Liver (tissue), 3 donors: Measurements from ENCODE around the gene GPR55.
"Not testable (repeated sequence)": the region's sequence is repeated elsewhere in the genome, so short reads cannot be mapped to it uniquely, and the experiment has no call there.

Source experiments
- CTCF ChIP-seq: fragments of 150-350 bp; IDR thresholded peaks from 2 replicates; pipeline ENCODE4 v1.5.1; 2017; ENCODE audit warnings: improper control_type of control experiment, low read depth, low read length; ENCODE audit not compliant: missing input control
- FOXA1 ChIP-seq: IDR thresholded peaks from 2 replicates; pipeline ENCODE4 v1.6.1; 2016; ENCODE audit warnings: antibody characterized with exemption
- GABPA ChIP-seq, 2 donors: IDR thresholded peaks in 1 of 2; conservative IDR thresholded peaks in 1 of 2; 2 replicates each; pipeline ENCODE4 v1.6.1; 2016; ENCODE audit warnings: antibody characterized with exemption in 2 of 2, mild to moderate bottlenecking in 1 of 2, moderate library complexity in 1 of 2
- JUND ChIP-seq, 2 donors: IDR thresholded peaks; 2 replicates each; pipeline ENCODE4 v1.6.1; 2016; ENCODE audit warnings: antibody characterized with exemption in 2 of 2
- MAX ChIP-seq: IDR thresholded peaks from 2 replicates; pipeline ENCODE4 v1.6.1; 2016; ENCODE audit warnings: antibody characterized with exemption
- RAD21 ChIP-seq, 2 donors: IDR thresholded peaks; 2 replicates each; pipeline ENCODE4 v1.6.1; 2016; ENCODE audit warnings: antibody characterized with exemption in 2 of 2, mild to moderate bottlenecking in 2 of 2
- TAF1 ChIP-seq: conservative IDR thresholded peaks from 2 replicates; pipeline ENCODE4 v1.6.1; 2016; ENCODE audit warnings: antibody characterized with exemption, mild to moderate bottlenecking
- YY1 ChIP-seq: IDR thresholded peaks from 2 replicates; pipeline ENCODE4 v1.6.1; 2016; ENCODE audit warnings: antibody characterized with exemption, mild to moderate bottlenecking
- TF ChIP-seq, protein P1 (sequence below): IDR thresholded peaks from 2 replicates; pipeline ENCODE4 v1.6.1; 2016; ENCODE audit warnings: antibody characterized with exemption
- TF ChIP-seq, protein P2 (sequence below): IDR thresholded peaks from 2 replicates; pipeline ENCODE4 v1.6.1; 2016; ENCODE audit warnings: antibody characterized with exemption, mild to moderate bottlenecking
- donor health status: healthy.
- donor health status: healthy.

- not testable (repeated sequence) for TF ChIP-seq CTCF; YY1; FOXA1; TAF1; RAD21 (IDR thresholded peaks at IDR 0.05); MAX; GABPA (IDR thresholded peaks at IDR 0.05 in 1 of 2, conservative IDR thresholded peaks at IDR 0.05 in 1 of 2); JUND (IDR thresholded peaks at IDR 0.05)
- TF ChIP-seq, protein P1, sequence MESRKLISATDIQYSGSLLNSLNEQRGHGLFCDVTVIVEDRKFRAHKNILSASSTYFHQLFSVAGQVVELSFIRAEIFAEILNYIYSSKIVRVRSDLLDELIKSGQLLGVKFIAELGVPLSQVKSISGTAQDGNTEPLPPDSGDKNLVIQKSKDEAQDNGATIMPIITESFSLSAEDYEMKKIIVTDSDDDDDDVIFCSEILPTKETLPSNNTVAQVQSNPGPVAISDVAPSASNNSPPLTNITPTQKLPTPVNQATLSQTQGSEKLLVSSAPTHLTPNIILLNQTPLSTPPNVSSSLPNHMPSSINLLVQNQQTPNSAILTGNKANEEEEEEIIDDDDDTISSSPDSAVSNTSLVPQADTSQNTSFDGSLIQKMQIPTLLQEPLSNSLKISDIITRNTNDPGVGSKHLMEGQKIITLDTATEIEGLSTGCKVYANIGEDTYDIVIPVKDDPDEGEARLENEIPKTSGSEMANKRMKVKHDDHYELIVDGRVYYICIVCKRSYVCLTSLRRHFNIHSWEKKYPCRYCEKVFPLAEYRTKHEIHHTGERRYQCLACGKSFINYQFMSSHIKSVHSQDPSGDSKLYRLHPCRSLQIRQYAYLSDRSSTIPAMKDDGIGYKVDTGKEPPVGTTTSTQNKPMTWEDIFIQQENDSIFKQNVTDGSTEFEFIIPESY: not testable (repeated sequence)
- TF ChIP-seq, protein P2, sequence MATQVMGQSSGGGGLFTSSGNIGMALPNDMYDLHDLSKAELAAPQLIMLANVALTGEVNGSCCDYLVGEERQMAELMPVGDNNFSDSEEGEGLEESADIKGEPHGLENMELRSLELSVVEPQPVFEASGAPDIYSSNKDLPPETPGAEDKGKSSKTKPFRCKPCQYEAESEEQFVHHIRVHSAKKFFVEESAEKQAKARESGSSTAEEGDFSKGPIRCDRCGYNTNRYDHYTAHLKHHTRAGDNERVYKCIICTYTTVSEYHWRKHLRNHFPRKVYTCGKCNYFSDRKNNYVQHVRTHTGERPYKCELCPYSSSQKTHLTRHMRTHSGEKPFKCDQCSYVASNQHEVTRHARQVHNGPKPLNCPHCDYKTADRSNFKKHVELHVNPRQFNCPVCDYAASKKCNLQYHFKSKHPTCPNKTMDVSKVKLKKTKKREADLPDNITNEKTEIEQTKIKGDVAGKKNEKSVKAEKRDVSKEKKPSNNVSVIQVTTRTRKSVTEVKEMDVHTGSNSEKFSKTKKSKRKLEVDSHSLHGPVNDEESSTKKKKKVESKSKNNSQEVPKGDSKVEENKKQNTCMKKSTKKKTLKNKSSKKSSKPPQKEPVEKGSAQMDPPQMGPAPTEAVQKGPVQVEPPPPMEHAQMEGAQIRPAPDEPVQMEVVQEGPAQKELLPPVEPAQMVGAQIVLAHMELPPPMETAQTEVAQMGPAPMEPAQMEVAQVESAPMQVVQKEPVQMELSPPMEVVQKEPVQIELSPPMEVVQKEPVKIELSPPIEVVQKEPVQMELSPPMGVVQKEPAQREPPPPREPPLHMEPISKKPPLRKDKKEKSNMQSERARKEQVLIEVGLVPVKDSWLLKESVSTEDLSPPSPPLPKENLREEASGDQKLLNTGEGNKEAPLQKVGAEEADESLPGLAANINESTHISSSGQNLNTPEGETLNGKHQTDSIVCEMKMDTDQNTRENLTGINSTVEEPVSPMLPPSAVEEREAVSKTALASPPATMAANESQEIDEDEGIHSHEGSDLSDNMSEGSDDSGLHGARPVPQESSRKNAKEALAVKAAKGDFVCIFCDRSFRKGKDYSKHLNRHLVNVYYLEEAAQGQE: not testable (repeated sequence)
These were observed 11.2 kb upstream of the GPR55 start for GRCh38 chr2:230936243-230936642.
